Measurements from ENCODE around the gene SEPTIN10. TPM values are rescaled to one million over a fixed set of nuclear protein-coding genes. Genes with fewer than 3 reads are reported as not detected.

Gene SEPTIN10
- total RNA-seq, 1 donor from 2014 or later, result 0.22 TPM

DNA sequence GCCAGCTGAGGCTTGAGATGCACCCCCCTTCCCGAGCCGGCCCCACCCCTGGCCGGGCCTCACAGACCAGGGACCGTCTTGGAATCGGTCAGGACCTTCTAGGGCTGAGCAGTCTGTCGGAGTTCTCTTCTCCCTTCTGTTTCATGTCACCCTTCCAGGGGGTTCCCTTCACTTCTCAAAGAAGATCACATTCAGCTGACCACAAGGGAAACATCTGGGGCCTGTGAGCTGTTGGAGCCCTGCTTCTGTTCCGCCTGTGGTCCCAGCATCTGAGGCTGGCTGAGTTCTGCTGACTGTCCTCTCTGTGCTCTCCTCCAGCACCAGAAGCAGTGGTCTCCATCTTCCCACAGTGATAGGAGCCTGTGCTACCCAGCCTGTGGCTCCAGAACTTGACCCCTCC is 106.5 kb downstream of the SEPTIN10 start:
- intact Hi-C loops (cut with micrococcal nuclease), result no loop called here

DNA sequence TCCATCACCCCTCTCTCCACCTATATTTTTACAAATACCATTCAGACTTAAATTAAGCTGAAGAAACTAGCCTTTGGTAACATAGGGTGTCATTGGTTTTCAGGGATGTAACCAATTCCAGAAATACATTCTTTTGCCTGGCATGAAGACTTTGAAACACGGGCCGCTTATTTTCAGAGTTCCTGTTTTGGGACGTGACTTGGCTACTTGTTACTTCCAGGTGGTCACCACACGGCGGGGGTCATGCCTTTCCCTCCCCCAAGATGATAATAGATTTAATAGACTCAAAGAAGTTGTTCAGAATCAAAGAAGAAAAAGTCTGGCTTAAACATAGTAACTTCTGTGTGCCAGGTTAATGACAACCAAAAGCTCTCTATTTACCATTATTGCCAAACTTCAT is 110.6 kb downstream of the SEPTIN10 start:
- intact Hi-C loops (cut with micrococcal nuclease), result no loop called here

DNA sequence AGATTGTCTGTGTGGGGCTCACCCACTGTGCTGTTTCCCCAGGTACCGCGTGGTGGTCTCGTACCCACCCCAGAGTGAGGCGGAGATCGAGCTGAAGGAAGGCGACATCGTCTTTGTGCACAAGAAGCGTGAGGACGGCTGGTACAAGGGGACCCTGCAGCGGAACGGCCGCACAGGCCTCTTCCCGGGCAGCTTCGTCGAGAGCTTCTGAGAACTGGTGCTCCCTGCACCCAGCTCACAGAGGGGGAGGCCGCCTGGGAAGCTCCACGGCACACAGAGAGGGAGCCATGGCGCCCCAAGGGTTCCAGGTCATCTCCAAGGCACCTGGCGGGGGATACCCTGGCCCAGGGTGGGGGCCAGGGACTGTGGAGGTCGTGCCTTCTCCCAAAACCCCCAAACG is 112.3 kb downstream of the SEPTIN10 start:
- intact Hi-C loops (cut with micrococcal nuclease), result no loop called here

DNA sequence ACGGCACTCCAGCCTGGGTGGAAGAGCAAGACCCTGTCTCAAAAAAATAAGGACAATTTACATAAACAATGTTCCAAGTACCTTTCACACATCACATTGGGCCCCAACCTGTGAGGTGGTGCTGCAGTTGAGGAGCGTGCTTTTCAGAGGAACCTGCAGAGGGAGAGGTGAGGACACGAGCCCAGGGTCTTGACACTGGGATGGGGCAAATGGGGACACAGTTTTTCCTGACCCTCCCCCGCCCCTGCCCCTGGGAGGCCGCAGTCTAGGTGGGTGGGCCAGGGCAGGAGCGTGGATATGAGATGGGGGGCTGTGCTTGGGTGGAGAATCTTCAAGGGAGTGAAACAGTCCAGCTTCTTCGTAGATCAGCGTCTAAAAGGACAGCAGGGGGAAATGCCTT is 112.9 kb downstream of the SEPTIN10 start:
- intact Hi-C loops (cut with micrococcal nuclease), result no loop called here

DNA sequence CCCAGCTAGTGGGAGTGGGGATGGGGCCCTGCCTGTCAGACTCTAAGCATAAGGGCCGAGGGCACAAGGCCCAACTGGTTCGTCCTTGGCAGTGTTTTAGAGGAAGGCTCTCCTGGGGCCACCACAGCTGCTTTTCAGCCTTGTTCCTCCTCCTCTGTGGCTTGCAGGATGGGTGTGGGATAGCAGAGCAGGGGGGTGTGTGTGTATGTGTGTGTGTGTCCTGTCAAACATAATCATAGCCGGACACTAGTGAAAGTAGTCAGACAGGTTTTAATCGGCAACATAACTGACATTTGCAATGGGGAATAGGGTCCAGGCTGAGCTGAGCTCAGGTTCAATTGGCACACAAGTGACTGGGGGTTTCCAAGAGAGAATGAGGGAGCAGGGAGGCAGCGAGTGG is 114.2 kb downstream of the SEPTIN10 start:
- intact Hi-C loops (cut with micrococcal nuclease), result no loop called here

DNA sequence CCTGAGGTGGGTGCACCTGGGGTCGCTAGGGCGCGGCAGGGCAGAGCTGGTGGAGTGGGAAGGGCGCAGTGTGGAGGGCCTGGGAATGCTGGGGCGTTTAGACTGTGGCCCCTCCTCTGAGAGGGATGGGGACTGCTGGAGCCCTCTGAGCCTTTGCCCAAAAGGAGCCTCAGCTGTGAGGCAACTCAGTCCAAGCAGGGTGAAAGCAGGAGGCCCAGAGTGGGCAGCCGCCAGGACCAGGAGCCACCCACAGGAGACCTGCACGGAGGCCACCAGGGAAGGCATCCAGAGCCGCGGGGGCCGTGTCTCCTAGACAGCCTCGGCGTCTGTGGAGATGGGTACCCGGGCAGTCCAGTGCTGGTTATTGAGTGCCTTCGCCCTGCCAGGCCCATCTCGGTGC is 114.9 kb downstream of the SEPTIN10 start:
- intact Hi-C loops (cut with micrococcal nuclease), result no loop called here

DNA sequence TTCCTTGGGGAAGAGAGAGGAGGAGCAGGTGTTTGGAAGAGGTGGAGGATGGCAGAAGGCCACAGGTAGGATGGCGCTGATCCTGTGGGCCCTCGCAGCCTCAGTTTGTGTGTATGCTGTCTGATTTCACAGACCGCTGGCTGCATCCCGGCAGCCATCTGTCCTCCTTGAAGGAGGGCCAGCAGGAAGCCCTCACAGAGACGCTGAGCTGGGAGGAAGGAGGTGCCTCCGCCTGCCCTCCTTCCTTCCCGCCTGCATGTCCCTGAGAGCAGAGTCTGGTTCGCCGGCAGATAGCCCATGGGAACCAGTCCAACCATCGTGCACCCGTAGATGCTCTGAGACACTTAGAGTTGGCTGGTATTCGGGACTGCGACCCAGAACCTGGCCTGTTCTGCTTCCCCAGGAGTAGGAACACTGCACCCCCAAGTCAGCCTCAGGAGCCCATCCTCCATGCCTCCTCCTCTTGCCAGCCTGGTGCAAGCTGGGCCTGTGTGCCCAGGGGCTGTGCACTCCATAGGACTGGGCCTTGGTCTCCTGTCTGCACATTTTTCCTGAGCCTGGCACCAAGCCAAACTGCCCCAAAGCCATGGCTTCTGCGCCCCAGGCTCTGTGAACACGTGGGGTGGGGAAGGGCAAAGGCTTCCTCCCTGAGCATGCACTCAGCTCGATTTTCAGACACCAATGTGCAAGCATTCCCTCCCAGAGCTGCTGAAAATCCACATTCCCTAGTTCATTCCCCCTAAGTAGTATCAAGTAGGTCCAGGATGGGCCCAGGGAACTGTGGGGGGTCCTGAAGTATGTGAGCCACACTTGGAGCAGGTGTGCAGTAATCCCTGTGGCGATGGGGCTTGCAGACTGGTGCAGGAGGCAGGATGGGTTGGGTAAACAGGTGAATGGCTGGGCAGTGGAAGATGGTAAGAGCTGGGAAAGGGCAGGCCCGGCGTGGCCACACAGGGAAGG is 115.6 kb downstream of the SEPTIN10 start:
- intact Hi-C loops (cut with micrococcal nuclease), result no loop called here

DNA sequence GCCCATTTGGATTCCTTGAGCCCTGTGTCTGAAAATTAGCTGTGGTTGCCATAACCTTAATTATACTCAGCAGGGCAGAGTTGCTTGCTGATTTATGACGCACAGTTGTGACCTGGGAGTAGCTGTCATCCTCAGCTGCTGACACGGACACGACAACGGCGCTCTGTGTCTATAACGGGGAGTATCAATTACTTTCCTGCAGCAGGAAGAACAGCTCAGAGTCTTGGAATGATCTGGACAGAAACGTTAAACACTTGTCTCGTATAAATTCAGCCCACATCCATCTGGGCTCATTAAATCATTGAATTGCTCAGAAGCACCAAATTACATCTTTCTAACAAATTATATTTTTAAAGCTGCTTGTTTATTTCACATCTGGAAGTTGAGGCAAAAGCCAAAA is 116.3 kb downstream of the SEPTIN10 start:
- intact Hi-C loops (cut with micrococcal nuclease), result no loop called here

DNA sequence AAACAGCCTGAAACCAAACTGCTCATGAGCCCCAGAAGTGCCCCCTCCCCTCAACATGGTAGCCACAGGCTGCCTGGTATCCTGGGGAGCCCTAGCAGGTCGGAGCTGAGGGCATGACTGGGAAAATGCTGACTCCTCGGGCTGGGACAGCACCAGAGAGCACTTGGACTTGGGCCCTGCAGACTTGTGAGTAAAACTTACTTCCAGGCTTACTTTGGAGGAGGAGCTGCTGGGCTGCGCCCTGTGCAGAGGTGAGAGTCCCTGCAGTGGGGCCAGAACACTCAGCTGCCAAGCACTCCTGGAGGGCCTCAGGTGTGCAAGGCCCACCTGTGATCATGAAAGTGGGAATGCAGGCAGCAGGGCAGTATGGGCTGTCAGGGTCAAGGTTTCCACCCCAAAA is 119.4 kb downstream of the SEPTIN10 start:
- intact Hi-C loops (cut with micrococcal nuclease), result no loop called here

DNA sequence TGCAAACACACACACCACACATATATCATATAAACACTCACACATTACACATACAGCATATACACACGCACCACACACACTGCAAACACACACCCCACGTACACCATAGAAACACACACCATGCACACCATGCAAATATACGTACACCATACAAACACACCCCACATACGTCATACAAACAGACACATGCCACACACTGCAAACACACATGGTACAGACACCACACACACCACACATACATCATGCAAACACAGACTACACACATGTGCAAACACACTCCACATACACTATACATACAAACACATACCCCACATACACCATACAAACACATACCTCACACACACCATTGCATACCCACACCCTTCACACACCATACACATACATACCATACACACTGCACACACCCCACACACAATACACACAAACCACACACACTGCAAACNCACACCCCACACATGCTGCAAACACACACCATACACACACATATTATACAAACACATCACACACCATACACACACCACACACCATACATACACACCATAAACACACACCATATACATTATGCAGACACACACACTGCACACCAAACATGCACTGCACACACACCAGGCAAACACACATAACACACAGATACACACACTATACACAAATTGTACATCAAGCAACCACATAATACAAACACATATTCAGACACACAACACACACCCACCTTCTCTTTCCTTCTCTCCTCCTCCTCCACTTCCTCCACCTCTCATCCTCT is 120.4 kb downstream of the SEPTIN10 start:
- intact Hi-C loops (cut with micrococcal nuclease), result no loop called here

Other genes starting within 250 kb of the SEPTIN10 start
- 0.17 and 0.29 TPM in 2 replicates for gene SOWAHC, start 398 bp upstream of the SEPTIN10 start, total RNA-seq
- gene RGPD5, start 180.3 kb upstream of the SEPTIN10 start, total RNA-seq, result 22.7 and 30.4 TPM in 2 replicates

Data from T-helper 1 cell treated with Interleukin-12 subunit alpha and Interleukin-12 subunit beta and Interleukin-4 antibody, amounts not matched to agents 30 ng/mL and 1 ng/mL, for 36 hours (primary cell).